Measurements from ENCODE around the gene ACAA2.
"Not testable (repeated sequence)": the region's sequence is repeated elsewhere in the genome, so short reads cannot be mapped to it uniquely, and the experiment has no call there.

The ACAA2 gene

GRCh38 chr18:49843778-49844625 is 30.7 kb upstream of the ACAA2 start:
- DNase-seq, result no peak

GRCh38 chr18:49843131-49843530 is 29.8 kb upstream of the ACAA2 start:
- no peak for DNase-seq

- no peak for DNase-seq
Observed at GRCh38 chr18:49842656-49843055, 29.3 kb upstream of the ACAA2 start.

GRCh38 chr18:49841236-49842217 is 28.2 kb upstream of the ACAA2 start:
- no peak for DNase-seq

GRCh38 chr18:49839012-49839411 is 25.7 kb upstream of the ACAA2 start:
- DNase-seq, result no peak

- DNase-seq, result no peak
Observed at GRCh38 chr18:49838381-49838780, 25.0 kb upstream of the ACAA2 start.

- DNase-seq, result no peak
Observed at GRCh38 chr18:49837889-49838288, 24.6 kb upstream of the ACAA2 start.

GRCh38 chr18:49837316-49837835 is 24.0 kb upstream of the ACAA2 start:
- not testable (repeated sequence) for DNase-seq

GRCh38 chr18:49835405-49835804 is 22.1 kb upstream of the ACAA2 start:
- no peak for DNase-seq

- no peak for DNase-seq
Observed at GRCh38 chr18:49834258-49834657, 20.9 kb upstream of the ACAA2 start.

GRCh38 chr18:49833814-49834213 is 20.5 kb upstream of the ACAA2 start:
- DNase-seq, result no peak

- DNase-seq, result no peak
Observed at GRCh38 chr18:49832221-49832647, 18.9 kb upstream of the ACAA2 start.

GRCh38 chr18:49827996-49828395 is 14.7 kb upstream of the ACAA2 start:
- no peak for DNase-seq

GRCh38 chr18:49819823-49820671 is 6.7 kb upstream of the ACAA2 start:
- DNase-seq, result no peak

- DNase-seq, result no peak
Observed at GRCh38 chr18:49819071-49819662, 5.8 kb upstream of the ACAA2 start.

GRCh38 chr18:49817947-49818346 is 4.6 kb upstream of the ACAA2 start:
- DNase-seq, result no peak

- no peak for DNase-seq
Observed at GRCh38 chr18:49815927-49816326, 2.6 kb upstream of the ACAA2 start.

GRCh38 chr18:49814147-49814499 is 790 bp upstream of the ACAA2 start:
- DNase-seq, result peak; percentile 45

GRCh38 chr18:49813069-49813318 is 339 bp downstream of the ACAA2 start:
- peak; percentile 23 for DNase-seq

- DNase-seq, result no peak
Observed at GRCh38 chr18:49812286-49813068, 856 bp downstream of the ACAA2 start.

- DNase-seq, result no peak
Observed at GRCh38 chr18:49811151-49811938, 2.0 kb downstream of the ACAA2 start.

Measured in activated gamma-delta T cell (primary cell).